ENCODE measurements around the gene FBLN1. TPM values are rescaled to one million over a fixed set of nuclear protein-coding genes. Genes with fewer than 3 reads are reported as not detected.

FBLN1 gene
- polyA plus RNA-seq, 3 donors, result 0.03 to 0.17 TPM; not detected in 1

GRCh38 chr22:45638834-45639746 is 136.4 kb downstream of the FBLN1 start:
- Histone ChIP-seq H3K27me3 (ENCODE audit: control insufficient read depth in 2 of 2, insufficient read depth in 2 of 2, low read length in 2 of 2) (peaks cover 0 to 28% of the 10 kb centered on the region in 2 donors), H3K4me3 (replicated peaks in 1 of 3; ENCODE audit: low read depth in 2 of 3, low read length in 3 of 3) (peak overlapping the region; percentile 2 to 70 (median 41)), H3K36me3 (replicated peaks in 1 of 2; ENCODE audit: control insufficient read depth in 1 of 2, insufficient read depth in 2 of 2, low read length in 2 of 2) (no peaks in the 10 kb centered on the region), H2AFZ (ENCODE audit: insufficient read depth, low read depth, low read length, poor library complexity, severe bottlenecking) (peak overlapping the region; percentile 77), H3K9ac (ENCODE audit: insufficient read depth, low read length, poor library complexity, severe bottlenecking) (no peak overlapping the region), H3K27ac (ENCODE audit: low read depth in 1 of 2, low read length in 2 of 2) (peak overlapping the region in 1 of 2 donors; percentile 66), H3K9me3 (replicated peaks in 1 of 2; ENCODE audit: control insufficient read depth in 1 of 2, insufficient read depth in 1 of 2, low read length in 2 of 2) (no peaks in the 10 kb centered on the region), H4K20me1 (ENCODE audit: insufficient read depth, low read length) (no peaks in the 10 kb centered on the region), H3K4me2 (replicated peaks; ENCODE audit: extremely low read depth, low read length, poor library complexity, severe bottlenecking) (peak overlapping the region; percentile 73), H3K4me1 (ENCODE audit: control insufficient read depth in 1 of 2, insufficient read depth in 2 of 2, low read length in 2 of 2) (peaks cover 22 to 40% of the 10 kb centered on the region in 2 donors), H3K79me2 (ENCODE audit: insufficient read depth, low read length) (no peaks in the 10 kb centered on the region)
- H3K27me3 Mint-ChIP-seq (ENCODE audit: low read depth in 3 of 3), result peaks cover 17 to 50% (median 49%) of the 10 kb centered on the region in 3 donors
- no peak for TF ChIP-seq CTCF (IDR thresholded peaks at IDR 0.05)
- peaks cover 4 to 7% of the 10 kb centered on the region in 2 donors for H3K36me3 Mint-ChIP-seq
- intact Hi-C loops (cut with micrococcal nuclease), result no loop called here
- 21% methylated on average over 16 of the region's 21 CpGs for WGBS (ENCODE audit: insufficient coverage)
- H3K27ac Mint-ChIP-seq, result peak overlapping the region; percentile 57 to 98 (median 86)
- H3K9me3 Mint-ChIP-seq, result peaks cover 0 to 2% (median 0%) of the 10 kb centered on the region in 7 donors
- peaks cover 40% of the 10 kb centered on the region for H3K4me1 Mint-ChIP-seq
- DNase-seq, result peak; percentile 69 to 76 (median 73)
- H3K4me3 Mint-ChIP-seq, result peak overlapping the region; percentile 87 to 95

- intact Hi-C loops (cut with micrococcal nuclease), result loop anchor here in 1 of 2 donors (10.0 kb wide), 1 partner anchor 475 kb away; no protein-coding TSS in a partner anchor
- peaks cover 23 to 50% (median 50%) of the 10 kb centered on the region in 3 donors for H3K27me3 Mint-ChIP-seq (ENCODE audit: low read depth in 3 of 3)
- 24% methylated on average over 4 of the region's 7 CpGs for WGBS (ENCODE audit: insufficient coverage)
Measured at GRCh38 chr22:45639747-45640102, 137.0 kb downstream of the FBLN1 start.

More at GRCh38 chr22:45639747-45640102, 137.0 kb downstream of the FBLN1 start:
- Histone ChIP-seq H3K4me3 (replicated peaks in 1 of 3; ENCODE audit: low read depth in 2 of 3, low read length in 3 of 3) (peak overlapping the region in 1 of 3 experiments; percentile 70), H3K4me1 (ENCODE audit: control insufficient read depth in 1 of 2, insufficient read depth in 2 of 2, low read length in 2 of 2) (peaks cover 22 to 40% of the 10 kb centered on the region in 2 donors), H3K27me3 (ENCODE audit: control insufficient read depth in 2 of 2, insufficient read depth in 2 of 2, low read length in 2 of 2) (peaks cover 0 to 26% of the 10 kb centered on the region in 2 donors), H3K27ac (ENCODE audit: low read depth in 1 of 2, low read length in 2 of 2) (no peak overlapping the region), H4K20me1 (ENCODE audit: insufficient read depth, low read length) (no peaks in the 10 kb centered on the region), H3K4me2 (replicated peaks; ENCODE audit: extremely low read depth, low read length, poor library complexity, severe bottlenecking) (peak overlapping the region; percentile 73), H3K9me3 (replicated peaks in 1 of 2; ENCODE audit: control insufficient read depth in 1 of 2, insufficient read depth in 1 of 2, low read length in 2 of 2) (no peaks in the 10 kb centered on the region), H2AFZ (ENCODE audit: insufficient read depth, low read depth, low read length, poor library complexity, severe bottlenecking) (peak overlapping the region; percentile 77), H3K9ac (ENCODE audit: insufficient read depth, low read length, poor library complexity, severe bottlenecking) (no peak overlapping the region), H3K36me3 (replicated peaks in 1 of 2; ENCODE audit: control insufficient read depth in 1 of 2, insufficient read depth in 2 of 2, low read length in 2 of 2) (no peaks in the 10 kb centered on the region), H3K79me2 (ENCODE audit: insufficient read depth, low read length) (no peaks in the 10 kb centered on the region)
- Mint-ChIP-seq H3K36me3 (peaks cover 4 to 7% of the 10 kb centered on the region in 2 donors), H3K27ac (peak overlapping the region in 6 of 7 donors; percentile 3 to 86 (median 79)), H3K4me1 (peaks cover 40% of the 10 kb centered on the region), H3K4me3 (peak overlapping the region; percentile 56 to 87), H3K9me3 (peaks cover 0 to 3% (median 0%) of the 10 kb centered on the region in 7 donors)
- TF ChIP-seq CTCF (IDR thresholded peaks at IDR 0.05), result no peak
- no peak for DNase-seq

Data from CD14-positive monocyte (primary cell).